IMR-90 (cell line): Measurements from ENCODE around the gene SRGAP3.

Experiments
- BHLHE40 ChIP-seq: fragments of 150-350 bp; IDR thresholded peaks from 2 replicates; pipeline ENCODE4 v1.6.1; 2016; ENCODE audit warnings: mild to moderate bottlenecking, low read depth, low read length
- TF ChIP-seq, protein P1 (sequence below): conservative IDR thresholded peaks from 2 replicates; pipeline ENCODE4 v1.5.1; 2012; ENCODE audit warnings: mild to moderate bottlenecking, low read depth, low read length, improper control_type of control experiment

DNA sequence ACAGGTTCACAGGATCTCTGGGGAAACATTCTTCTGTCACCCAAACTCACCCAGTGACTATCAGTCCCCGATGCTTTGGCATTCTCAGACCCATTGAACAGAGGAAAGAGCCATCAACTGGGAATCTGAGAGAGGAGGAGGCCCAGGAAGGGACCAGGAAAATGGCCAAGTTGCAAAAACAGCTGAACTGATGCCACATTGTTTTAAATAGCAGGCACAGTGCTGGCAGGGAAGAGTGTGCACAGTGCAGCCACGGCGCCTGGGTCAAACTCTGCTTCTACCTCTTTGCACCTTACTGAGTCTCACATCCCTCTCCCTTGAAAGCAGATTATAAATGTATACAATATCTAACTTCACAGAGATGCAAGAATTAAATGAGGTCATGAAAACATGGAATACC is 66.4 kb downstream of the SRGAP3 start:
- TF ChIP-seq, protein P1, sequence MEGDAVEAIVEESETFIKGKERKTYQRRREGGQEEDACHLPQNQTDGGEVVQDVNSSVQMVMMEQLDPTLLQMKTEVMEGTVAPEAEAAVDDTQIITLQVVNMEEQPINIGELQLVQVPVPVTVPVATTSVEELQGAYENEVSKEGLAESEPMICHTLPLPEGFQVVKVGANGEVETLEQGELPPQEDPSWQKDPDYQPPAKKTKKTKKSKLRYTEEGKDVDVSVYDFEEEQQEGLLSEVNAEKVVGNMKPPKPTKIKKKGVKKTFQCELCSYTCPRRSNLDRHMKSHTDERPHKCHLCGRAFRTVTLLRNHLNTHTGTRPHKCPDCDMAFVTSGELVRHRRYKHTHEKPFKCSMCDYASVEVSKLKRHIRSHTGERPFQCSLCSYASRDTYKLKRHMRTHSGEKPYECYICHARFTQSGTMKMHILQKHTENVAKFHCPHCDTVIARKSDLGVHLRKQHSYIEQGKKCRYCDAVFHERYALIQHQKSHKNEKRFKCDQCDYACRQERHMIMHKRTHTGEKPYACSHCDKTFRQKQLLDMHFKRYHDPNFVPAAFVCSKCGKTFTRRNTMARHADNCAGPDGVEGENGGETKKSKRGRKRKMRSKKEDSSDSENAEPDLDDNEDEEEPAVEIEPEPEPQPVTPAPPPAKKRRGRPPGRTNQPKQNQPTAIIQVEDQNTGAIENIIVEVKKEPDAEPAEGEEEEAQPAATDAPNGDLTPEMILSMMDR: no peak
- no peak for TF ChIP-seq BHLHE40
